ENCODE data around the gene FAM135A. TPM values are rescaled to one million over a fixed set of nuclear protein-coding genes. Genes with fewer than 3 reads are reported as not detected.

FAM135A gene
- polyA plus RNA-seq, 2 of the 4 experiments (the other 2 are of a cell fraction) = 11.3 to 33.6 TPM

DNA sequence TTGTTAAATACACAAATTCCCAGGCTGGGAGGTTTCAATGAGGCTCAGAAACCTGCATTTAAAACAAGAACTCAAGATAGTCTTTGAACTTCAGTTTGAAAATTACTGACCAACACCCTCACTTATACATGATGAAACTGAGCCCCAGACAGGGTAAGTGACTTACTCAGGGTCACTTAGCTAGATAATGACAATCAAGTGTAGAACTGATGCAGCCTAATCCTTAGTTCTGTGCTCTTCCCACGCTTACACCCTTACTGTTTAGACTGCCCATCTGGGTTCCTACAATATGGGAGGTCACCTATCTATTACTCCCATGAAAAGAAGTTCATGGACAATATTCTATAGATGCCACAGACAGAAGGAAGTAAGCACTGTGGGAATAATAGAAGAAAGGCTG is 24.5 kb upstream of the FAM135A start:
- ATAC-seq = no peak
- TF ChIP-seq, protein P1, sequence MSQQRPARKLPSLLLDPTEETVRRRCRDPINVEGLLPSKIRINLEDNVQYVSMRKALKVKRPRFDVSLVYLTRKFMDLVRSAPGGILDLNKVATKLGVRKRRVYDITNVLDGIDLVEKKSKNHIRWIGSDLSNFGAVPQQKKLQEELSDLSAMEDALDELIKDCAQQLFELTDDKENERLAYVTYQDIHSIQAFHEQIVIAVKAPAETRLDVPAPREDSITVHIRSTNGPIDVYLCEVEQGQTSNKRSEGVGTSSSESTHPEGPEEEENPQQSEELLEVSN (IDR thresholded peaks at IDR 0.05; ENCODE audit: borderline replicate concordance, low read depth) = no peak
- TF ChIP-seq FOSL2 (IDR thresholded peaks at IDR 0.05) (no peak), FOSL2 (CRISPR knock-in tag; IDR thresholded peaks at IDR 0.05) (no peak), JUNB (IDR thresholded peaks at IDR 0.05) (no peak)
- ChIA-PET CTCF (interaction anchor here (1.5 to 4.5 kb wide), 2 partner anchors 14 to 20 kb away, joined by 3 to 18 read pairs; no protein-coding TSS in a partner anchor), POLR2A (interaction anchor here (1.4 to 2.2 kb wide), 2 partner anchors 10 to 24 kb away, joined by 3 to 5 read pairs; partner anchors contain the start of gene FAM135A)
- Histone ChIP-seq H3K27ac (no peak overlapping the region), H3K4me2 (no peak overlapping the region), H3K9me3 (no peaks in the 10 kb centered on the region), H3K4me1 (peaks cover 8% of the 10 kb centered on the region), H3K4me3 (no peak overlapping the region)
- FAIRE-seq = no peak
- 53% methylated on average over 1 of the region's 1 CpG for WGBS (ENCODE audit: missing lambda C conversion rate)
- no peak for DNase-seq (ENCODE audit: low read depth in 1 of 2, low spot score in 1 of 2)

DNA sequence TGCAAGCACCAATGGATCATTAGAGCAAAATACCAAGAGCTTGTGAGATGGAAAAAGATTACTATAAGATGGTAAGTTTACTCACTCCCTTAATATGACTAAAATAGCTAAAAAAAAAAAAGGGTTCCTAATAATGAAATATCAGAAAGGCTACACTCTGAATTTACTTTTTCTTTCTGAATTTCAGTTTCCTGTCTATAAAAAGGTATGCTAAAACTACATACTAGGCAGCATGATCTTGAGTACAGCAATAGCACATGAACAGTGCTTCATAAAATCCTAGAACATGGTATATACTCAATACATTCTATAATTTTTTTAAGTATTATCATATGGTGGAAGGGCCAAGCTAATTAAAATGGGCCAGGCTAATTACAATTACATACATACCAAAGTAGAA is 24.0 kb upstream of the FAM135A start:
- Histone ChIP-seq H3K4me2 (no peak overlapping the region), H3K27ac (no peak overlapping the region), H3K4me3 (no peak overlapping the region), H3K4me1 (peaks cover 8% of the 10 kb centered on the region), H3K9me3 (no peaks in the 10 kb centered on the region)
- ChIA-PET CTCF (interaction anchor here (1.5 to 4.5 kb wide), 2 partner anchors 14 to 21 kb away, joined by 3 to 18 read pairs; no protein-coding TSS in a partner anchor), POLR2A (interaction anchor here (1.4 to 2.2 kb wide), 2 partner anchors 9 to 24 kb away, joined by 3 to 5 read pairs; partner anchors contain the start of gene FAM135A)
- FAIRE-seq (no peak), DNase-seq (ENCODE audit: low read depth in 1 of 2, low spot score in 1 of 2) (no peak), ATAC-seq (no peak)
- TF ChIP-seq GATA3 (IDR thresholded peaks at IDR 0.05; ENCODE audit: borderline replicate concordance) = no peak
- TF ChIP-seq MAZ (IDR thresholded peaks at IDR 0.05; ENCODE audit: borderline replicate concordance, low read depth, low read length) = no peak
- TF ChIP-seq, protein P2, sequence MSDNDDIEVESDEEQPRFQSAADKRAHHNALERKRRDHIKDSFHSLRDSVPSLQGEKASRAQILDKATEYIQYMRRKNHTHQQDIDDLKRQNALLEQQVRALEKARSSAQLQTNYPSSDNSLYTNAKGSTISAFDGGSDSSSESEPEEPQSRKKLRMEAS (IDR thresholded peaks at IDR 0.05) = no peak
- no peak for TF ChIP-seq MYC (IDR thresholded peaks at IDR 0.05; ENCODE audit: borderline replicate concordance, low read length)
- TF ChIP-seq, protein P3, sequence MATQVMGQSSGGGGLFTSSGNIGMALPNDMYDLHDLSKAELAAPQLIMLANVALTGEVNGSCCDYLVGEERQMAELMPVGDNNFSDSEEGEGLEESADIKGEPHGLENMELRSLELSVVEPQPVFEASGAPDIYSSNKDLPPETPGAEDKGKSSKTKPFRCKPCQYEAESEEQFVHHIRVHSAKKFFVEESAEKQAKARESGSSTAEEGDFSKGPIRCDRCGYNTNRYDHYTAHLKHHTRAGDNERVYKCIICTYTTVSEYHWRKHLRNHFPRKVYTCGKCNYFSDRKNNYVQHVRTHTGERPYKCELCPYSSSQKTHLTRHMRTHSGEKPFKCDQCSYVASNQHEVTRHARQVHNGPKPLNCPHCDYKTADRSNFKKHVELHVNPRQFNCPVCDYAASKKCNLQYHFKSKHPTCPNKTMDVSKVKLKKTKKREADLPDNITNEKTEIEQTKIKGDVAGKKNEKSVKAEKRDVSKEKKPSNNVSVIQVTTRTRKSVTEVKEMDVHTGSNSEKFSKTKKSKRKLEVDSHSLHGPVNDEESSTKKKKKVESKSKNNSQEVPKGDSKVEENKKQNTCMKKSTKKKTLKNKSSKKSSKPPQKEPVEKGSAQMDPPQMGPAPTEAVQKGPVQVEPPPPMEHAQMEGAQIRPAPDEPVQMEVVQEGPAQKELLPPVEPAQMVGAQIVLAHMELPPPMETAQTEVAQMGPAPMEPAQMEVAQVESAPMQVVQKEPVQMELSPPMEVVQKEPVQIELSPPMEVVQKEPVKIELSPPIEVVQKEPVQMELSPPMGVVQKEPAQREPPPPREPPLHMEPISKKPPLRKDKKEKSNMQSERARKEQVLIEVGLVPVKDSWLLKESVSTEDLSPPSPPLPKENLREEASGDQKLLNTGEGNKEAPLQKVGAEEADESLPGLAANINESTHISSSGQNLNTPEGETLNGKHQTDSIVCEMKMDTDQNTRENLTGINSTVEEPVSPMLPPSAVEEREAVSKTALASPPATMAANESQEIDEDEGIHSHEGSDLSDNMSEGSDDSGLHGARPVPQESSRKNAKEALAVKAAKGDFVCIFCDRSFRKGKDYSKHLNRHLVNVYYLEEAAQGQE (IDR thresholded peaks at IDR 0.05) = no peak
- TF ChIP-seq FOSB (CRISPR knock-in tag; IDR thresholded peaks at IDR 0.05) = no peak
- TF ChIP-seq KDM1A (IDR thresholded peaks at IDR 0.05; ENCODE audit: low read depth) = no peak
- TF ChIP-seq, protein P4, sequence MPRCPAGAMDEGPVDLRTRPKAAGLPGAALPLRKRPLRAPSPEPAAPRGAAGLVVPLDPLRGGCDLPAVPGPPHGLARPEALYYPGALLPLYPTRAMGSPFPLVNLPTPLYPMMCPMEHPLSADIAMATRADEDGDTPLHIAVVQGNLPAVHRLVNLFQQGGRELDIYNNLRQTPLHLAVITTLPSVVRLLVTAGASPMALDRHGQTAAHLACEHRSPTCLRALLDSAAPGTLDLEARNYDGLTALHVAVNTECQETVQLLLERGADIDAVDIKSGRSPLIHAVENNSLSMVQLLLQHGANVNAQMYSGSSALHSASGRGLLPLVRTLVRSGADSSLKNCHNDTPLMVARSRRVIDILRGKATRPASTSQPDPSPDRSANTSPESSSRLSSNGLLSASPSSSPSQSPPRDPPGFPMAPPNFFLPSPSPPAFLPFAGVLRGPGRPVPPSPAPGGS (IDR thresholded peaks at IDR 0.05) = no peak
- TF ChIP-seq RARB (CRISPR knock-in tag; IDR thresholded peaks at IDR 0.05) = no peak
- TF ChIP-seq, protein P5, sequence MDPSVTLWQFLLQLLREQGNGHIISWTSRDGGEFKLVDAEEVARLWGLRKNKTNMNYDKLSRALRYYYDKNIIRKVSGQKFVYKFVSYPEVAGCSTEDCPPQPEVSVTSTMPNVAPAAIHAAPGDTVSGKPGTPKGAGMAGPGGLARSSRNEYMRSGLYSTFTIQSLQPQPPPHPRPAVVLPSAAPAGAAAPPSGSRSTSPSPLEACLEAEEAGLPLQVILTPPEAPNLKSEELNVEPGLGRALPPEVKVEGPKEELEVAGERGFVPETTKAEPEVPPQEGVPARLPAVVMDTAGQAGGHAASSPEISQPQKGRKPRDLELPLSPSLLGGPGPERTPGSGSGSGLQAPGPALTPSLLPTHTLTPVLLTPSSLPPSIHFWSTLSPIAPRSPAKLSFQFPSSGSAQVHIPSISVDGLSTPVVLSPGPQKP (IDR thresholded peaks at IDR 0.05; ENCODE audit: low read depth, low read length) = no peak
- no peak for TF ChIP-seq RAD21 (conservative IDR thresholded peaks at IDR 0.05 in 1 of 2, IDR thresholded peaks at IDR 0.05 in 1 of 2)

DNA sequence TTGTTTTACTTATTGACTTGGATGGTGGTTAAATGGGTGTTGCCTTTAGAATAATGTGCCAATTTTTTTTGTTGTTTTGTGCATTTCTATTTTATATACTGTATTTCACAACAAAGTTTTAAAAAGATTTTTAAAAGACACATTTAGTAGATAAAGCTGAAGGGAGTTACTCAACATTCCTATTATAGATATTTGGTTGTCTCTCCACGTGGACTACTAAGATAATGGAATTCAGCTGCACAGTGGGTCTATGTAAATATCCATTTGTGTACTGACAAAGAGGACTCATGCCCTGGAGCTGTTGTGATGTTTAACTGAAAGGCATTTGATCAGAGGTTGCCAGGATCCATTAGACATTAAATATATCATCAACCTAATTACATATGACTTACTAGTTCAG is 23.2 kb upstream of the FAM135A start:
- no peak for DNase-seq (ENCODE audit: low read depth in 1 of 2, low spot score in 1 of 2)
- POLR2A ChIA-PET = interaction anchor here (2.2 kb wide), 1 partner anchor 8 kb away, joined by 5 read pairs; no protein-coding TSS in a partner anchor
- H3K4me3 ChIP-seq = no peak overlapping the region
- H3K27ac ChIP-seq = no peak overlapping the region
- FAIRE-seq = no peak
- CTCF ChIA-PET = interaction anchor here (1.5 to 4.5 kb wide), 2 partner anchors 15 to 21 kb away, joined by 3 to 18 read pairs; no protein-coding TSS in a partner anchor
- ATAC-seq = no peak
- 0 out of 3 replicates have a peak overlapping the region, but pooled peaks have one; percentile 21 for H3K4me2 ChIP-seq
- peaks cover 8% of the 10 kb centered on the region for H3K4me1 ChIP-seq
- no peaks in the 10 kb centered on the region for H3K9me3 ChIP-seq
- WGBS (ENCODE audit: missing lambda C conversion rate) = 5% methylated on average over 1 of the region's 1 CpG
- no peak for TF ChIP-seq TFCP2L1 (CRISPR knock-in tag; IDR thresholded peaks at IDR 0.05)
- TF ChIP-seq, protein P6, sequence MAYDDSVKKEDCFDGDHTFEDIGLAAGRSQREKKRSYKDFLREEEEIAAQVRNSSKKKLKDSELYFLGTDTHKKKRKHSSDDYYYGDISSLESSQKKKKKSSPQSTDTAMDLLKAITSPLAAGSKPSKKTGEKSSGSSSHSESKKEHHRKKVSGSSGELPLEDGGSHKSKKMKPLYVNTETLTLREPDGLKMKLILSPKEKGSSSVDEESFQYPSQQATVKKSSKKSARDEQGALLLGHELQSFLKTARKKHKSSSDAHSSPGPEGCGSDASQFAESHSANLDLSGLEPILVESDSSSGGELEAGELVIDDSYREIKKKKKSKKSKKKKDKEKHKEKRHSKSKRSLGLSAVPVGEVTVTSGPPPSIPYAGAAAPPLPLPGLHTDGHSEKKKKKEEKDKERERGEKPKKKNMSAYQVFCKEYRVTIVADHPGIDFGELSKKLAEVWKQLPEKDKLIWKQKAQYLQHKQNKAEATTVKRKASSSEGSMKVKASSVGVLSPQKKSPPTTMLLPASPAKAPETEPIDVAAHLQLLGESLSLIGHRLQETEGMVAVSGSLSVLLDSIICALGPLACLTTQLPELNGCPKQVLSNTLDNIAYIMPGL (CRISPR knock-in tag; IDR thresholded peaks at IDR 0.05; ENCODE audit: borderline replicate concordance) = no peak
- TF ChIP-seq, protein P2 (IDR thresholded peaks at IDR 0.05) = no peak
- TF ChIP-seq JUN (IDR thresholded peaks at IDR 0.05) = no peak
- TF ChIP-seq ZFP36 (IDR thresholded peaks at IDR 0.05; ENCODE audit: borderline replicate concordance, partially characterized antibody) = no peak
- TF ChIP-seq SMC3 (IDR thresholded peaks at IDR 0.05) = no peak
- no peak for TF ChIP-seq PHF8 (IDR thresholded peaks at IDR 0.05; ENCODE audit: borderline replicate concordance, low read depth)
- TF ChIP-seq ESRRA (IDR thresholded peaks at IDR 0.05; ENCODE audit: borderline replicate concordance, low read length) = no peak
- TF ChIP-seq, protein P7, sequence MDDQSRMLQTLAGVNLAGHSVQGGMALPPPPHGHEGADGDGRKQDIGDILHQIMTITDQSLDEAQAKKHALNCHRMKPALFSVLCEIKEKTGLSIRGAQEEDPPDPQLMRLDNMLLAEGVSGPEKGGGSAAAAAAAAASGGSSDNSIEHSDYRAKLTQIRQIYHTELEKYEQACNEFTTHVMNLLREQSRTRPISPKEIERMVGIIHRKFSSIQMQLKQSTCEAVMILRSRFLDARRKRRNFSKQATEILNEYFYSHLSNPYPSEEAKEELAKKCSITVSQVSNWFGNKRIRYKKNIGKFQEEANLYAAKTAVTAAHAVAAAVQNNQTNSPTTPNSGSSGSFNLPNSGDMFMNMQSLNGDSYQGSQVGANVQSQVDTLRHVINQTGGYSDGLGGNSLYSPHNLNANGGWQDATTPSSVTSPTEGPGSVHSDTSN (IDR thresholded peaks at IDR 0.05) = no peak
